GM18861 (cell line): Measurements from ENCODE around the gene CXCR2.
"Not testable (repeated sequence)": the region's sequence is repeated elsewhere in the genome, so short reads cannot be mapped to it uniquely, and the experiment has no call there.

Source experiments
- ATAC-seq: cut with Tn5 transposase; IDR thresholded peaks from one replicate; pipeline ENCODE4 v1.9.1; 2021; ENCODE audit not compliant: unreplicated experiment

CXCR2 gene

GRCh38 chr2:218129458-218130135 is 3.8 kb downstream of the CXCR2 start:
- ATAC-seq, result no peak

- no peak for ATAC-seq
Measured at GRCh38 chr2:218130377-218130776, 4.5 kb downstream of the CXCR2 start.

GRCh38 chr2:218130822-218131221 is 5.0 kb downstream of the CXCR2 start:
- no peak for ATAC-seq

- ATAC-seq, result no peak
Measured at GRCh38 chr2:218137514-218137913, 11.7 kb downstream of the CXCR2 start.

- ATAC-seq, result no peak
Measured at GRCh38 chr2:218138047-218138446, 12.2 kb downstream of the CXCR2 start.

GRCh38 chr2:218145124-218145523 is 19.3 kb downstream of the CXCR2 start:
- ATAC-seq, result no peak

- no peak for ATAC-seq
Measured at GRCh38 chr2:218146056-218146455, 20.2 kb downstream of the CXCR2 start.

- no peak for ATAC-seq
Measured at GRCh38 chr2:218149098-218149497, 23.3 kb downstream of the CXCR2 start.

- no peak for ATAC-seq
Measured at GRCh38 chr2:218149848-218150440, 24.1 kb downstream of the CXCR2 start.

GRCh38 chr2:218152172-218152571 is 26.3 kb downstream of the CXCR2 start:
- no peak for ATAC-seq

- no peak for ATAC-seq
Measured at GRCh38 chr2:218152777-218153176, 26.9 kb downstream of the CXCR2 start.

GRCh38 chr2:218155953-218156479 is 30.2 kb downstream of the CXCR2 start:
- no peak for ATAC-seq

GRCh38 chr2:218161644-218162043 is 35.8 kb downstream of the CXCR2 start:
- no peak for ATAC-seq

GRCh38 chr2:218162814-218163213 is 37.0 kb downstream of the CXCR2 start:
- ATAC-seq, result no peak

GRCh38 chr2:218166791-218167190 is 41.0 kb downstream of the CXCR2 start, which contains the start of gene CXCR1:
Gene CXCR1, minus strand, starts transcription at chr2:218166962. Its CDS starts 1,751 bp downstream, at chr2:218165211.
- no peak for ATAC-seq

GRCh38 chr2:218168016-218168415 is 42.2 kb downstream of the CXCR2 start:
- no peak for ATAC-seq

- no peak for ATAC-seq
Measured at GRCh38 chr2:218168635-218169462, 43.0 kb downstream of the CXCR2 start.

- ATAC-seq, result no peak
Measured at GRCh38 chr2:218169757-218170546, 44.1 kb downstream of the CXCR2 start.

GRCh38 chr2:218171744-218172143 is 45.9 kb downstream of the CXCR2 start:
- ATAC-seq, result not testable (repeated sequence)

GRCh38 chr2:218172845-218173244 is 47.0 kb downstream of the CXCR2 start:
- no peak for ATAC-seq

GRCh38 chr2:218179782-218180181 is 54.0 kb downstream of the CXCR2 start:
- no peak for ATAC-seq
